Endodermal cell (in vitro differentiated cells): ENCODE results near the gene FNDC5. TPM values are rescaled to one million over a fixed set of nuclear protein-coding genes. Genes with fewer than 3 reads are reported as not detected.

Experiments
- DNase-seq: peaks from one replicate; pipeline ENCODE4 v3.0.0-alpha.2; 2017
- H3K27ac ChIP-seq: 2 replicates; pipeline ENCODE4 v1.5.1; 2013; ENCODE audit warnings: mild to moderate bottlenecking, low read depth, low read length, moderate library complexity
- H3K27me3 ChIP-seq: 2 replicates; pipeline ENCODE4 v1.6.1; 2013; ENCODE audit warnings: mild to moderate bottlenecking, low read length, moderate library complexity; ENCODE audit not compliant: insufficient read depth, control insufficient read depth, poor library complexity, severe bottlenecking
- H3K36me3 ChIP-seq: 2 replicates; pipeline ENCODE4 v1.7.0; 2013; ENCODE audit warnings: mild to moderate bottlenecking, low read length, moderate library complexity; ENCODE audit not compliant: control insufficient read depth, insufficient read depth
- H3K4me1 ChIP-seq: one replicate; pipeline ENCODE4 v1.7.0; 2013; ENCODE audit warnings: low read length; ENCODE audit not compliant: control insufficient read depth, insufficient read depth
- H3K4me3 ChIP-seq: 2 replicates; pipeline ENCODE4 v1.5.1; 2013; ENCODE audit warnings: mild to moderate bottlenecking, low read length, moderate library complexity
- H3K9ac ChIP-seq: 2 replicates; pipeline ENCODE4 v1.6.1; 2013; ENCODE audit warnings: mild to moderate bottlenecking, low read length, moderate library complexity; ENCODE audit not compliant: poor library complexity, severe bottlenecking; ENCODE audit errors: extremely low read depth
- H3K9me3 ChIP-seq: 2 replicates; pipeline ENCODE4 v1.6.1; 2013; ENCODE audit warnings: mild to moderate bottlenecking, low read length, moderate library complexity; ENCODE audit not compliant: control insufficient read depth
- H3K27ac Mint-ChIP-seq: 2 replicates; pipeline ENCODE4 v1.8.0; 2020; ENCODE audit warnings: mixed read lengths
- H3K27me3 Mint-ChIP-seq: 2 replicates; pipeline ENCODE4 v1.8.0; 2021; ENCODE audit warnings: mild to moderate bottlenecking, mixed read lengths; ENCODE audit not compliant: insufficient read depth
- H3K36me3 Mint-ChIP-seq: 2 replicates; pipeline ENCODE4 v1.8.0; 2020; ENCODE audit warnings: low read depth, mixed read lengths
- H3K4me1 Mint-ChIP-seq: 2 replicates; pipeline ENCODE4 v1.8.0; 2020; ENCODE audit warnings: mixed read lengths
- H3K4me3 Mint-ChIP-seq: 2 replicates; pipeline ENCODE4 v1.8.0; 2020; ENCODE audit warnings: mild to moderate bottlenecking, moderate library complexity, mixed read lengths
- H3K9me3 Mint-ChIP-seq: 2 replicates; pipeline ENCODE4 v1.8.0; 2020; ENCODE audit warnings: mild to moderate bottlenecking, mixed read lengths
- CTCF ChIP-seq: fragments of 200-600 bp; sonication (generic); conservative IDR thresholded peaks from 2 replicates; pipeline ENCODE4 v1.5.0; 2021; ENCODE audit warnings: antibody characterized with exemption, mild to moderate bottlenecking
- WGBS, 2 experiments: methylation state at CpG; one replicate each; pipeline versions ENCODE4 v1.1.5 to v1.1.7; 2013; ENCODE audit warnings: missing lambda C conversion rate in 2 of 2, mixed read lengths in 1 of 2; ENCODE audit not compliant: insufficient coverage in 1 of 2, insufficient read length in 1 of 2; 5-methylcytosine and 5-hydroxymethylcytosine counted together
- long read RNA-seq, 4 experiments: library from polyadenylated mRNA in 2 of 4; library from RNA in 1 of 4; library from capped mRNA in 1 of 4; stranded (forward) in 3 of 4; unstranded in 1 of 4; transcript quantifications; one replicate each; pipeline ENCODE4 v2.0.0, GENCODE V29; 2020 to 2021; ENCODE audit warnings: inconsistent platforms in 1 of 4
- polyA plus RNA-seq, 2 experiments: library from polyadenylated mRNA; stranded (reverse); fragments of 50-300 nt; gene quantifications; one replicate each; pipeline ENCODE4 v1.2.3, GENCODE V29; 2013
- total RNA-seq, 2 donors: library from RNA; stranded (reverse); fragmentation: NEBNext Ultra II Directional in 1 of 2; extraction: Animal tissue kit (Norgen Biotek cat#: 25700) in 1 of 2; gene quantifications; 2 replicates in 1 of 2; 3 replicates in 1 of 2; pipeline ENCODE4 v1.2.1, GENCODE V29; 2021

The FNDC5 gene
- 1 to 10 TPM; 6.0 to 7.2 TPM for total RNA-seq
- 32.9 TPM for polyA plus RNA-seq (2013, experiment 1 of 2)
- polyA plus RNA-seq (2013, experiment 2 of 2) = 26.5 TPM
- long read RNA-seq, experiment 1, partial matches to known transcripts = 1 of 3 reads
- long read RNA-seq, experiment 1, other reads (novel, unspliced or antisense) = 2 of 3 reads
- long read RNA-seq, experiment 2, partial matches to known transcripts = 8 of 11 reads
- long read RNA-seq, experiment 2, other reads (novel, unspliced or antisense) = 3 of 11 reads
- long read RNA-seq, experiment 3 = 0 reads
- long read RNA-seq, experiment 4, partial matches to known transcripts = 0 of 3 reads
- long read RNA-seq, experiment 4, other reads (novel, unspliced or antisense) = 0 of 3 reads

- Histone ChIP-seq H3K4me1 (peaks cover 6% of the 10 kb centered on the region), H3K4me3 (peak within 1 kb of the TSS; percentile 60), H3K9ac (no peak within 1 kb of the TSS), H3K27me3 (peaks cover 30% of the 10 kb centered on the region), H3K27ac (no peak within 1 kb of the TSS), H3K9me3 (no peaks in the 10 kb centered on the region), H3K36me3 (peaks cover 3% of the 10 kb centered on the region)
- H3K36me3 Mint-ChIP-seq = no peaks in the 10 kb centered on the region
- H3K27me3 Mint-ChIP-seq = peaks cover 53% of the 10 kb centered on the region
- DNase-seq = peak; percentile 78
- 3 to 4% methylated on average over 17 to 99 of the region's 99 CpGs for WGBS, 2 experiments
- peaks cover 24% of the 10 kb centered on the region for H3K4me1 Mint-ChIP-seq
- TF ChIP-seq CTCF = no peak
- H3K27ac Mint-ChIP-seq = no peak within 1 kb of the TSS
- peak within 1 kb of the TSS; percentile 59 for H3K4me3 Mint-ChIP-seq
- H3K9me3 Mint-ChIP-seq = no peaks in the 10 kb centered on the region
These were observed at the start of gene FNDC5 for GRCh38 chr1:32870615-32871363. TSS of gene FNDC5 (minus strand) at chr1:32870912.

- WGBS, 2 experiments = 90 to 91% methylated on average over 9 to 11 of the region's 11 CpGs
- TF ChIP-seq CTCF = no peak
- no peak overlapping the region for H3K27ac ChIP-seq
- no peak overlapping the region for H3K9ac ChIP-seq
- peaks cover 32% of the 10 kb centered on the region for H3K27me3 ChIP-seq
- H3K9me3 Mint-ChIP-seq = no peaks in the 10 kb centered on the region
- H3K4me1 ChIP-seq = no peaks in the 10 kb centered on the region
- H3K4me1 Mint-ChIP-seq = peaks cover 3% of the 10 kb centered on the region
- DNase-seq = no peak
- H3K9me3 ChIP-seq = no peaks in the 10 kb centered on the region
- no peak overlapping the region for H3K4me3 ChIP-seq
- H3K27ac Mint-ChIP-seq = no peak overlapping the region
- H3K36me3 Mint-ChIP-seq = no peaks in the 10 kb centered on the region
- no peak overlapping the region for H3K4me3 Mint-ChIP-seq
- no peaks in the 10 kb centered on the region for H3K36me3 ChIP-seq
- H3K27me3 Mint-ChIP-seq = peaks cover 49% of the 10 kb centered on the region
These were observed 49.4 kb upstream of the FNDC5 start for GRCh38 chr1:32919811-32920733.

GRCh38 chr1:32918179-32918578, 47.5 kb upstream of the FNDC5 start:
- TF ChIP-seq CTCF = no peak
- WGBS, 2 experiments = 50% methylated on average over 1 of the region's 1 CpG; no CpG with 5 or more reads in 1 of the 2 experiments
- Mint-ChIP-seq H3K9me3 (no peaks in the 10 kb centered on the region), H3K27ac (no peak overlapping the region), H3K4me3 (no peak overlapping the region), H3K4me1 (no peaks in the 10 kb centered on the region), H3K27me3 (peaks cover 35% of the 10 kb centered on the region), H3K36me3 (no peaks in the 10 kb centered on the region)
- Histone ChIP-seq H3K27me3 (peaks cover 13% of the 10 kb centered on the region), H3K9ac (no peak overlapping the region), H3K27ac (no peak overlapping the region), H3K36me3 (no peaks in the 10 kb centered on the region), H3K9me3 (no peaks in the 10 kb centered on the region), H3K4me3 (no peak overlapping the region), H3K4me1 (no peaks in the 10 kb centered on the region)
- DNase-seq = no peak
